Cerebellar cortex (tissue), 1 donor: ENCODE results near the gene LIMCH1.
"Not testable (repeated sequence)": the region's sequence is repeated elsewhere in the genome, so short reads cannot be mapped to it uniquely, and the experiment has no call there.

Experiments used
- DNase-seq: peaks from one replicate; pipeline ENCODE4 v3.0.0-alpha.2; 2015; ENCODE audit warnings: low spot score

The LIMCH1 gene

GRCh38 chr4:41611124-41611838 lies 73.3 kb downstream of the LIMCH1 start:
- DNase-seq = no peak

- peak; percentile 38 for DNase-seq
These were observed 74.2 kb downstream of the LIMCH1 start for GRCh38 chr4:41611881-41612871.

GRCh38 chr4:41613386-41613785 lies 75.4 kb downstream of the LIMCH1 start:
- DNase-seq = no peak

- DNase-seq = no peak
These were observed 75.9 kb downstream of the LIMCH1 start for GRCh38 chr4:41613821-41614220.

GRCh38 chr4:41614519-41614918 lies 76.6 kb downstream of the LIMCH1 start:
- no peak for DNase-seq

GRCh38 chr4:41619161-41619560 lies 81.2 kb downstream of the LIMCH1 start:
- no peak for DNase-seq

- DNase-seq = no peak
These were observed 82.8 kb downstream of the LIMCH1 start for GRCh38 chr4:41620594-41621256.

GRCh38 chr4:41622787-41623186 lies 84.8 kb downstream of the LIMCH1 start:
- no peak for DNase-seq

- DNase-seq = no peak
These were observed 86.8 kb downstream of the LIMCH1 start for GRCh38 chr4:41624765-41625164.

- no peak for DNase-seq
These were observed 87.6 kb downstream of the LIMCH1 start for GRCh38 chr4:41625531-41625930.

GRCh38 chr4:41628936-41629335 lies 91.0 kb downstream of the LIMCH1 start:
- DNase-seq = no peak

- no peak for DNase-seq
These were observed 93.6 kb downstream of the LIMCH1 start for GRCh38 chr4:41631523-41631922.

GRCh38 chr4:41632481-41633073 lies 94.6 kb downstream of the LIMCH1 start:
- DNase-seq = no peak

- no peak for DNase-seq
These were observed 95.4 kb downstream of the LIMCH1 start for GRCh38 chr4:41633321-41633720.

GRCh38 chr4:41635441-41635840 lies 97.5 kb downstream of the LIMCH1 start:
- no peak for DNase-seq

- no peak for DNase-seq
These were observed 100.2 kb downstream of the LIMCH1 start for GRCh38 chr4:41638203-41638602.

GRCh38 chr4:41638866-41639265 lies 100.9 kb downstream of the LIMCH1 start:
- DNase-seq = no peak

- DNase-seq = no peak
These were observed 101.3 kb downstream of the LIMCH1 start for GRCh38 chr4:41639291-41639690.

GRCh38 chr4:41640906-41641305 lies 102.9 kb downstream of the LIMCH1 start:
- DNase-seq = no peak

GRCh38 chr4:41642746-41643145 lies 104.8 kb downstream of the LIMCH1 start:
- DNase-seq = not testable (repeated sequence)

GRCh38 chr4:41643331-41643730 lies 105.4 kb downstream of the LIMCH1 start:
- DNase-seq = no peak

GRCh38 chr4:41644288-41644914 lies 106.4 kb downstream of the LIMCH1 start:
- DNase-seq = peak; percentile 41
